HepG2 (cell line): ENCODE data around the gene ZNF562. TPM values are rescaled to one million over a fixed set of nuclear protein-coding genes. Genes with fewer than 3 reads are reported as not detected.

Experiments
- ATAC-seq: fragments of 200-7000 bp; cut with Tn5 transposase; 3 replicates; pipeline ENCODE4 v1.9.1; 2020; ENCODE audit warnings: mild to moderate bottlenecking, moderate library complexity
- BruUV-seq: library from RNA; stranded (reverse); fragments of 400-500 nt; replicated peaks from 2 replicates; lab custom pipeline; 2021; lab: Mats Ljungman, UMichigan
- CTCF ChIA-PET: fragments of 300-600 bp; formaldehyde crosslinking; extraction: SDS; loops from one replicate; lab custom pipeline; 2021; ENCODE audit warnings: low total read pairs, inconsistent platforms, low intra/inter-chr PET ratio; lab: Yijun Ruan, JAX
- POLR2A ChIA-PET: fragments of 350-600 bp; sonication (Branson Sonifier 250); formaldehyde crosslinking; loops from one replicate; lab custom pipeline; 2020; ENCODE audit warnings: antibody characterized with exemption, inconsistent platforms; lab: Yijun Ruan, JAX
- DNase-seq: peaks from one replicate; pipeline ENCODE4 v3.0.0-alpha.2; 2015; ENCODE audit warnings: low spot score
- FAIRE-seq: peaks from 3 replicates; lab custom pipeline; 2011; peaks lifted over from hg19 to GRCh38; lab: Jason Lieb, UNC
- H2AFZ ChIP-seq: one replicate; pipeline ENCODE4 v1.6.1; 2011; ENCODE audit warnings: low read length, inconsistent platforms
- H3K27ac ChIP-seq: fragments of 300-600 bp; 3 replicates; pipeline ENCODE4 v1.8.0; 2011; ENCODE audit warnings: mixed run types, mild to moderate bottlenecking, mixed read lengths, low read length, inconsistent platforms; ENCODE audit not compliant: insufficient read depth; ENCODE audit errors: extremely low read length
- H3K27me3 ChIP-seq, 2 experiments: fragments of 200-600 bp in 1 of 2; 2 replicates in 1 of 2; 3 replicates in 1 of 2; pipeline versions ENCODE4 v1.6.0 to v1.8.0; 2011; ENCODE audit warnings: low read length in 2 of 2, mild to moderate bottlenecking in 2 of 2, moderate library complexity in 2 of 2, inconsistent platforms in 1 of 2; ENCODE audit not compliant: insufficient read depth in 2 of 2, control insufficient read depth in 1 of 2
- H3K36me3 ChIP-seq, 2 experiments: fragments of 200-600 bp in 1 of 2; replicated peaks in 1 of 2; 2 replicates in 1 of 2; 3 replicates in 1 of 2; pipeline versions ENCODE4 v1.5.1 to v1.8.0; 2011; ENCODE audit warnings: low read length in 2 of 2, inconsistent platforms in 1 of 2; ENCODE audit not compliant: insufficient read depth in 2 of 2, control insufficient read depth in 1 of 2
- H3K4me1 ChIP-seq: 2 replicates; pipeline ENCODE4 v1.5.1; 2012; ENCODE audit warnings: low read length, inconsistent platforms; ENCODE audit not compliant: insufficient read depth
- H3K4me2 ChIP-seq: 2 replicates; pipeline ENCODE4 v1.6.0; 2011; ENCODE audit warnings: low read depth, low read length, inconsistent platforms
- H3K4me3 ChIP-seq, 3 experiments: fragments of 200-600 bp in 1 of 3; sonication (generic), shearing (Covaris generic) in 1 of 3; replicated peaks in 1 of 3; 2 replicates each; pipeline ENCODE4 v1.5.1; 2011 to 2016; ENCODE audit warnings: low read length in 3 of 3, inconsistent platforms in 2 of 3, low read depth in 2 of 3, mild to moderate bottlenecking in 2 of 3, control low read depth in 1 of 3, mixed read lengths in 1 of 3; ENCODE audit not compliant: insufficient read depth in 1 of 3
- H3K79me2 ChIP-seq: one replicate; pipeline ENCODE4 v1.6.1; 2011; ENCODE audit warnings: low read length, inconsistent platforms; ENCODE audit not compliant: insufficient read depth
- H3K9ac ChIP-seq: 2 replicates; pipeline ENCODE4 v1.6.0; 2011; ENCODE audit warnings: mild to moderate bottlenecking, low read depth, low read length, inconsistent platforms; ENCODE audit not compliant: insufficient read depth
- H3K9me3 ChIP-seq: 2 replicates; pipeline ENCODE4 v1.5.1; 2012; ENCODE audit warnings: mild to moderate bottlenecking, low read length
- H4K20me1 ChIP-seq: 2 replicates; pipeline ENCODE4 v1.6.0; 2011; ENCODE audit warnings: inconsistent platforms, mild to moderate bottlenecking, low read length, moderate library complexity; ENCODE audit not compliant: insufficient read depth
- GABPA ChIP-seq, 2 experiments: IDR thresholded peaks; 2 replicates each; pipeline ENCODE4 v1.6.1; 2011 to 2016; ENCODE audit warnings: low read depth in 2 of 2, low read length in 1 of 2, missing biosample characterization in 1 of 2, missing genetic modification characterization in 1 of 2
- HES4 ChIP-seq: sonication (generic); formaldehyde crosslinking; IDR thresholded peaks from 2 replicates; pipeline ENCODE4 v1.9.0; 2021; ENCODE audit warnings: mild to moderate bottlenecking, missing genetic modification reagents, borderline replicate concordance
- TCF12 ChIP-seq, 2 experiments: fragments of 450-650 bp in 1 of 2; sonication (generic) in 1 of 2; formaldehyde crosslinking in 1 of 2; IDR thresholded peaks; 2 replicates each; pipeline versions ENCODE4 v1.6.1 to v1.8.0; 2017 to 2022; ENCODE audit warnings: antibody characterized with exemption in 1 of 2, mild to moderate bottlenecking in 1 of 2, missing genetic modification reagents in 1 of 2, moderate library complexity in 1 of 2
- TEAD3 ChIP-seq: optimal IDR thresholded peaks from 2 replicates; pipeline ENCODE3; 2016; ENCODE audit warnings: borderline replicate concordance
- ZNF556 ChIP-seq: sonication (generic); formaldehyde crosslinking; IDR thresholded peaks from 2 replicates; pipeline ENCODE4 v1.4.0; 2020; ENCODE audit warnings: mild to moderate bottlenecking, missing genetic modification reagents, borderline replicate concordance
- WGBS: methylation state at CpG from one replicate; pipeline ENCODE4 v1.1.6; 2017; ENCODE audit warnings: low lambda C conversion rate; 5-methylcytosine and 5-hydroxymethylcytosine counted together
- in situ Hi-C: cut with HindIII; loops from 2 replicates; pipeline ENCODE4 v1.10.0; 2017; ENCODE audit warnings: low pct_unique_long_range_greater_than_20kb; ENCODE audit not compliant: extremely low pct_ligation_motif_present
- intact Hi-C: fragments of 100-400 bp; cut with micrococcal nuclease; formaldehyde crosslinking; loops from one replicate; pipeline ENCODE4 v1.10.0; 2022; ENCODE audit not compliant: unreplicated experiment
- polyA plus RNA-seq, 8 experiments: library from polyadenylated mRNA; depleted of rRNA in 3 of 8; stranded (reverse) in 7 of 8; unstranded in 1 of 8; fragments of >200 nt; fragmentation: Illumina TruSeq in 4 of 8; extraction: Trizol in 4 of 8; gene quantifications; 2 replicates each; pipeline versions ENCODE4 v1.2.1 to v1.2.3, GENCODE V29; 2011 to 2016; ENCODE audit warnings: low read depth in 4 of 8, missing spikeins in 1 of 8, mixed read lengths in 1 of 8; ENCODE audit not compliant: insufficient read depth in 1 of 8
- total RNA-seq, 5 experiments: library from RNA; depleted of rRNA; stranded (reverse); fragments of >200 nt; fragmentation: Illumina TruSeq; extraction: Trizol; gene quantifications; 2 replicates each; pipeline ENCODE4 v1.2.3, GENCODE V29; 2016; ENCODE audit warnings: low read depth in 1 of 5
- TF ChIP-seq, protein P1 (sequence below): sonication (generic); formaldehyde crosslinking; IDR thresholded peaks from 2 replicates; pipeline ENCODE4 v1.9.0; 2022; ENCODE audit warnings: low read depth, missing genetic modification reagents

The ZNF562 gene
- total and polyA plus RNA-seq, 2 of the 13 experiments (the other 11 are each of a cell fraction or from before 2014, with no cell fraction given), result 13.1 to 32.7 TPM

DNA sequence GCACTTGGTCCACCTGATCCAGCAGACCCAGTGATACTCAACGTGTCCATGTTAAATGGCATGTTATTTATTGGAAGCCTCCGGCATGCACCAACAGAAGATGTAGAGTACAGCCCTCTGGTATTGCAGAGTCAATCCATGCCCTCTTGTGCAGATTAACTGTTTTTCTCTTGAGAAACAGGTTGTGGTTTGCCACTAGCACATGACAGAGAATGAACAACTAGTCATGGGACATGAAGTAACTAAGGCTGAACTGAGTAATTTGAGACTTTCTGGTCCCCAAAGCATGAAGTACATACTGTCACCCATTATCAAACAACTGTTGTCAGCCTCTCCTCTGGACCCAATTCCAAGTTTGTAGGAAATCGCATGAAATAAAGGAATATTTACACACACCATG is 3.2 kb downstream of the ZNF562 start:
- BruUV-seq, result no TSS peak
- Histone ChIP-seq H3K36me3 (peaks cover 0 to 9% of the 10 kb centered on the region in 2 experiments; a peak in 3 of 5 replicates), H3K4me1 (peaks cover 83% of the 10 kb centered on the region), H2AFZ (no peak overlapping the region), H3K4me3 (no peak overlapping the region), H3K79me2 (peaks cover 82% of the 10 kb centered on the region), H3K27me3 (no peaks in the 10 kb centered on the region; a peak in 1 of 5 replicates), H3K4me2 (peak overlapping the region; percentile 74; the same call in 1 of the 2 replicates), H4K20me1 (peaks cover 18% of the 10 kb centered on the region; the same call in 1 of the 2 replicates), H3K9me3 (no peaks in the 10 kb centered on the region), H3K27ac (no peak overlapping the region), H3K9ac (no peak overlapping the region)
- intact Hi-C loops (no loop called here), in situ Hi-C loops (no loop called here)
- FAIRE-seq, result no peak
- WGBS, result 95% methylated on average over 3 of the region's 3 CpGs
- CTCF ChIA-PET, result no interaction called here
- ATAC-seq, result no peak
- TF ChIP-seq TCF12 (IDR thresholded peaks at IDR 0.05) (no peak), TCF12 (CRISPR knock-in tag; IDR thresholded peaks at IDR 0.05) (no peak), ZNF556 (CRISPR knock-in tag) (no peak), GABPA (IDR thresholded peaks at IDR 0.05; ENCODE audit: low read depth, low read length) (no peak), GABPA (CRISPR knock-in tag; IDR thresholded peaks at IDR 0.05; ENCODE audit: low read depth) (no peak), TEAD3 (CRISPR knock-in tag) (no peak), HES4 (CRISPR knock-in tag) (no peak)
- TF ChIP-seq, protein P1, sequence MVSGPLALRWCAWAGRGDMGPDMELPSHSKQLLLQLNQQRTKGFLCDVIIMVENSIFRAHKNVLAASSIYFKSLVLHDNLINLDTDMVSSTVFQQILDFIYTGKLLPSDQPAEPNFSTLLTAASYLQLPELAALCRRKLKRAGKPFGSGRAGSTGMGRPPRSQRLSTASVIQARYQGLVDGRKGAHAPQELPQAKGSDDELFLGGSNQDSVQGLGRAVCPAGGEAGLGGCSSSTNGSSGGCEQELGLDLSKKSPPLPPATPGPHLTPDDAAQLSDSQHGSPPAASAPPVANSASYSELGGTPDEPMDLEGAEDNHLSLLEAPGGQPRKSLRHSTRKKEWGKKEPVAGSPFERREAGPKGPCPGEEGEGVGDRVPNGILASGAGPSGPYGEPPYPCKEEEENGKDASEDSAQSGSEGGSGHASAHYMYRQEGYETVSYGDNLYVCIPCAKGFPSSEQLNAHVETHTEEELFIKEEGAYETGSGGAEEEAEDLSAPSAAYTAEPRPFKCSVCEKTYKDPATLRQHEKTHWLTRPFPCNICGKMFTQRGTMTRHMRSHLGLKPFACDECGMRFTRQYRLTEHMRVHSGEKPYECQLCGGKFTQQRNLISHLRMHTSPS (CRISPR knock-in tag), result no peak
- POLR2A ChIA-PET, result no interaction called here
- DNase-seq, result no peak
